ENCODE data around the gene PRUNE2.

The PRUNE2 gene

GRCh38 chr9:76643399-76644117 lies 262.4 kb downstream of the PRUNE2 start:
- Histone ChIP-seq H3K9ac (ENCODE audit: low read depth, low read length) (no peak overlapping the region), H3K27ac (ENCODE audit: low read depth, low read length) (peak overlapping the region; percentile 3; the same call in 1 of the 2 replicates), H3K4me3 (ENCODE audit: low read length) (no peak overlapping the region), H3K27me3 (ENCODE audit: insufficient read depth, low read length) (no peaks in the 10 kb centered on the region), H3K4me1 (ENCODE audit: insufficient read depth, low read length) (peaks cover 26% of the 10 kb centered on the region), H3K9me3 (ENCODE audit: insufficient read depth, low read depth, low read length) (no peaks in the 10 kb centered on the region), H3K36me3 (ENCODE audit: insufficient read depth, low read length) (no peaks in the 10 kb centered on the region)
- WGBS: 64% methylated on average over 6 of the region's 6 CpGs

- no peaks in the 10 kb centered on the region for H3K9me3 ChIP-seq (ENCODE audit: insufficient read depth, low read depth, low read length)
- H3K27me3 ChIP-seq (ENCODE audit: insufficient read depth, low read length): no peaks in the 10 kb centered on the region
- H3K27ac ChIP-seq (ENCODE audit: low read depth, low read length): no peak overlapping the region
- WGBS: 78% methylated on average over 5 of the region's 5 CpGs
- peaks cover 26% of the 10 kb centered on the region for H3K4me1 ChIP-seq (ENCODE audit: insufficient read depth, low read length)
- H3K9ac ChIP-seq (ENCODE audit: low read depth, low read length): no peak overlapping the region
- H3K36me3 ChIP-seq (ENCODE audit: insufficient read depth, low read length): no peaks in the 10 kb centered on the region
- no peak overlapping the region for H3K4me3 ChIP-seq (ENCODE audit: low read length)
Measured at GRCh38 chr9:76642701-76643209, 263.2 kb downstream of the PRUNE2 start.

GRCh38 chr9:76642074-76642473 lies 263.8 kb downstream of the PRUNE2 start:
- H3K9ac ChIP-seq (ENCODE audit: low read depth, low read length): no peak overlapping the region
- H3K36me3 ChIP-seq (ENCODE audit: insufficient read depth, low read length): no peaks in the 10 kb centered on the region
- H3K9me3 ChIP-seq (ENCODE audit: insufficient read depth, low read depth, low read length): no peaks in the 10 kb centered on the region
- no peaks in the 10 kb centered on the region for H3K27me3 ChIP-seq (ENCODE audit: insufficient read depth, low read length)
- H3K4me1 ChIP-seq (ENCODE audit: insufficient read depth, low read length): peaks cover 26% of the 10 kb centered on the region
- WGBS: 100% methylated on average over 1 of the region's 1 CpG
- no peak overlapping the region for H3K27ac ChIP-seq (ENCODE audit: low read depth, low read length)
- no peak overlapping the region for H3K4me3 ChIP-seq (ENCODE audit: low read length)

- Histone ChIP-seq H3K4me3 (ENCODE audit: low read length) (no peak overlapping the region), H3K27ac (ENCODE audit: low read depth, low read length) (no peak overlapping the region), H3K27me3 (ENCODE audit: insufficient read depth, low read length) (no peaks in the 10 kb centered on the region), H3K4me1 (ENCODE audit: insufficient read depth, low read length) (peaks cover 13% of the 10 kb centered on the region), H3K9ac (ENCODE audit: low read depth, low read length) (no peak overlapping the region), H3K9me3 (ENCODE audit: insufficient read depth, low read depth, low read length) (no peaks in the 10 kb centered on the region), H3K36me3 (ENCODE audit: insufficient read depth, low read length) (no peaks in the 10 kb centered on the region)
- WGBS: 94% methylated on average over 4 of the region's 4 CpGs
Measured at GRCh38 chr9:76638001-76638400, 267.9 kb downstream of the PRUNE2 start.

GRCh38 chr9:76637416-76637815 lies 268.5 kb downstream of the PRUNE2 start:
- Histone ChIP-seq H3K4me3 (ENCODE audit: low read length) (no peak overlapping the region), H3K9me3 (ENCODE audit: insufficient read depth, low read depth, low read length) (no peaks in the 10 kb centered on the region), H3K36me3 (ENCODE audit: insufficient read depth, low read length) (no peaks in the 10 kb centered on the region), H3K27ac (ENCODE audit: low read depth, low read length) (no peak overlapping the region), H3K9ac (ENCODE audit: low read depth, low read length) (no peak overlapping the region), H3K4me1 (ENCODE audit: insufficient read depth, low read length) (peaks cover 8% of the 10 kb centered on the region), H3K27me3 (ENCODE audit: insufficient read depth, low read length) (no peaks in the 10 kb centered on the region)
- 92% methylated on average over 1 of the region's 2 CpGs for WGBS

GRCh38 chr9:76634356-76635054 lies 271.4 kb downstream of the PRUNE2 start:
- H3K27ac ChIP-seq (ENCODE audit: low read depth, low read length): peak overlapping the region; percentile 23; the same call in 1 of the 2 replicates
- no peak overlapping the region for H3K9ac ChIP-seq (ENCODE audit: low read depth, low read length)
- peaks cover under 1% of the 10 kb centered on the region; the same call in 1 of the 2 replicates for H3K4me1 ChIP-seq (ENCODE audit: insufficient read depth, low read length)
- no peaks in the 10 kb centered on the region for H3K9me3 ChIP-seq (ENCODE audit: insufficient read depth, low read depth, low read length)
- WGBS: 100% methylated on average over 1 of the region's 1 CpG
- H3K36me3 ChIP-seq (ENCODE audit: insufficient read depth, low read length): no peaks in the 10 kb centered on the region
- no peak overlapping the region for H3K4me3 ChIP-seq (ENCODE audit: low read length)
- no peaks in the 10 kb centered on the region for H3K27me3 ChIP-seq (ENCODE audit: insufficient read depth, low read length)

GRCh38 chr9:76630916-76631315 lies 275.0 kb downstream of the PRUNE2 start:
- Histone ChIP-seq H3K4me3 (ENCODE audit: low read length) (no peak overlapping the region), H3K27me3 (ENCODE audit: insufficient read depth, low read length) (no peaks in the 10 kb centered on the region), H3K9me3 (ENCODE audit: insufficient read depth, low read depth, low read length) (no peaks in the 10 kb centered on the region), H3K4me1 (ENCODE audit: insufficient read depth, low read length) (no peaks in the 10 kb centered on the region), H3K9ac (ENCODE audit: low read depth, low read length) (no peak overlapping the region), H3K36me3 (ENCODE audit: insufficient read depth, low read length) (no peaks in the 10 kb centered on the region), H3K27ac (ENCODE audit: low read depth, low read length) (no peak overlapping the region)
- WGBS: 96% methylated on average over 3 of the region's 3 CpGs

GRCh38 chr9:76629205-76629990 lies 276.5 kb downstream of the PRUNE2 start:
- H3K9ac ChIP-seq (ENCODE audit: low read depth, low read length): no peak overlapping the region
- 83% methylated on average over 1 of the region's 4 CpGs for WGBS
- no peaks in the 10 kb centered on the region for H3K36me3 ChIP-seq (ENCODE audit: insufficient read depth, low read length)
- H3K9me3 ChIP-seq (ENCODE audit: insufficient read depth, low read depth, low read length): no peaks in the 10 kb centered on the region
- H3K4me1 ChIP-seq (ENCODE audit: insufficient read depth, low read length): peaks cover 3% of the 10 kb centered on the region; the same call in 1 of the 2 replicates
- no peak overlapping the region for H3K27ac ChIP-seq (ENCODE audit: low read depth, low read length)
- H3K4me3 ChIP-seq (ENCODE audit: low read length): no peak overlapping the region
- H3K27me3 ChIP-seq (ENCODE audit: insufficient read depth, low read length): no peaks in the 10 kb centered on the region

- H3K27me3 ChIP-seq (ENCODE audit: insufficient read depth, low read length): no peaks in the 10 kb centered on the region
- no peaks in the 10 kb centered on the region for H3K36me3 ChIP-seq (ENCODE audit: insufficient read depth, low read length)
- 96% methylated on average over 5 of the region's 5 CpGs for WGBS
- H3K4me1 ChIP-seq (ENCODE audit: insufficient read depth, low read length): peaks cover 7% of the 10 kb centered on the region; the same call in 1 of the 2 replicates
- H3K4me3 ChIP-seq (ENCODE audit: low read length): no peak overlapping the region
- no peak overlapping the region for H3K9ac ChIP-seq (ENCODE audit: low read depth, low read length)
- H3K9me3 ChIP-seq (ENCODE audit: insufficient read depth, low read depth, low read length): no peaks in the 10 kb centered on the region
- H3K27ac ChIP-seq (ENCODE audit: low read depth, low read length): no peak overlapping the region
Measured at GRCh38 chr9:76628155-76628554, 277.8 kb downstream of the PRUNE2 start.

GRCh38 chr9:76626980-76627379 lies 278.9 kb downstream of the PRUNE2 start:
- no peak overlapping the region for H3K9ac ChIP-seq (ENCODE audit: low read depth, low read length)
- H3K9me3 ChIP-seq (ENCODE audit: insufficient read depth, low read depth, low read length): no peaks in the 10 kb centered on the region
- no peaks in the 10 kb centered on the region for H3K36me3 ChIP-seq (ENCODE audit: insufficient read depth, low read length)
- no peak overlapping the region for H3K27ac ChIP-seq (ENCODE audit: low read depth, low read length)
- WGBS: 94% methylated on average over 4 of the region's 7 CpGs
- no peaks in the 10 kb centered on the region for H3K27me3 ChIP-seq (ENCODE audit: insufficient read depth, low read length)
- H3K4me3 ChIP-seq (ENCODE audit: low read length): no peak overlapping the region
- peaks cover 7% of the 10 kb centered on the region; the same call in 1 of the 2 replicates for H3K4me1 ChIP-seq (ENCODE audit: insufficient read depth, low read length)

- Histone ChIP-seq H3K4me1 (ENCODE audit: insufficient read depth, low read length) (peaks cover 7% of the 10 kb centered on the region; the same call in 1 of the 2 replicates), H3K9me3 (ENCODE audit: insufficient read depth, low read depth, low read length) (no peaks in the 10 kb centered on the region), H3K36me3 (ENCODE audit: insufficient read depth, low read length) (no peaks in the 10 kb centered on the region), H3K27ac (ENCODE audit: low read depth, low read length) (no peak overlapping the region), H3K27me3 (ENCODE audit: insufficient read depth, low read length) (no peaks in the 10 kb centered on the region), H3K4me3 (ENCODE audit: low read length) (no peak overlapping the region), H3K9ac (ENCODE audit: low read depth, low read length) (no peak overlapping the region)
- WGBS: 76% methylated on average over 1 of the region's 1 CpG
Measured at GRCh38 chr9:76626141-76626540, 279.8 kb downstream of the PRUNE2 start.
